Measurements from ENCODE around the gene EXOC7. TPM values are rescaled to one million over a fixed set of nuclear protein-coding genes. Genes with fewer than 3 reads are reported as not detected.
"Not testable (repeated sequence)": the region's sequence is repeated elsewhere in the genome, so short reads cannot be mapped to it uniquely, and the experiment has no call there.

The EXOC7 gene
- polyA plus RNA-seq, 5 donors = 152 to 171 (median 166) TPM

DNA sequence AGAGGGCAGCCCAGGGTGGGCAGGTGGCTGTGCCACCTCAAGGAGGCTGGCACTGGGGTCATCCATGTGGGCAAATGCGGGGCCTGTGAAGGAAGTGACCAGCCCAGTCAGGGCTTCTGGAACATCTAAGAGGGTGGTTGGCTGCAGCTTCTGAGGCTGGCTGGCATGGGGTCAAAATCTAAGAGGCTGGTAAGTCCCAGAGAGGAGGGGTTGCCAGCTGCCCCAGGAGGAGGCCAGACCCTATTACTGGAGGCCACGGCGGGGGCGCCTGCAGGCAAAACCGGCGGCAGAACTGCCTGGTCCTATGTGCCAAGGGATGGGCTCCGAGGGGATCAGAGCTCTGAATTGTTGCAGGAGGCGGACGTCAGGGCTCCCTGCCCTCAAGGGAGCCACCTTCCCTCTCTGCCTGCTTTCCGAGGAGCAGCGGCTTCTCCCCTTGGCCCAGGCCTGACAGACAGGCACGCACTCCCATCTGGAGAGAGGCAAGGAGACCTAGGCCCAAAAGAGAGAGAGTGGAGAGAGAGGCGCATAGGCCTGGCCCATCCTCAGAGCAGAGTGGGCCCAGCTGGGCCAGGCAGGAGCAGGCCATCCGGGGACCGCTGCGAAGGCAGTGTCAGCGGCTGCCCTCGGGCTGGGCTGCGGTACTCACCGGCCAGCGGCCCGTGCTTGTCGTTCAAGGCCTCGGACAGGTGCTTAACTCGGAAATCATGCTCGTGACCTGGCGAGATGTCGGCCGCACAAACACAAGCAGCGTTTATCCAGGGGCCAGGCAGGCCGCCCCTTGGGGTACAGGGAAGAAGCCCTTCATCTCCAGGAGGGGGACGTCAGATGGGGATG, 13.7 kb downstream of the EXOC7 start:
- no peak for DNase-seq

DNA sequence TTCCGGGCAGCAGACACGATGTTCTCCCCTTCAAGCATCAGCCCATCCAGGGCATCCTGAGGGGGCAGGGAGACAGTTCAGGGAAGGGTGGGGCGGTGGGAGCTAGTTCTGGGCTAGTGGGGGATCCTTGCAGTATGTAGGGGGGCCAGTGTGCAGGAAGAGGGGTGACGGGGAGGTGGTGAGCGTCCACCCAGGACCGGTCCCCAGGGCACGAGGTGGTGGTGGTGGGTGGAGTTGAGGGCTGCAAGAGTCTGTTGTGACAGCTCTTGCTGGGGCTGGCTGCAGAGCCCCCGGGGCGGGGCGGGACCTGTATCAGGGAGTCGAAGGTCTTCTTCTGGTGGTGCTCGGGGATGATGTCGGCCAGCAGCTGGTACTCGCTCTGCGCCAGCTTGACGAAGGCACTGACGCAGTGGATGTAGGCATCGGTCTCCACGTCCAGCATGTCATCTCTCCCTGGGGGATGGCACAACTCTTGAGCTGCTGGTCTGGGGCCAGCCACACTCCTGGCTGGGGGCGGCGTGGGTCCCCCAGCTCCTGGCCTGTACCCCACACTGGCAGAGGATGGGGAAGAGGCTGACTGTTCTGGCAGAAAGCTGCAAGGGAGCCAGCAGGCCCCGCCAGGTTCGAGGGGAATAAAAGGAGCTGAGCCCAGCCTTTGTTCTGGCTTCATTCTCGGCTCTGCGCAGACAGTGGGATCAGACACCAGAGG, 14.6 kb downstream of the EXOC7 start:
- DNase-seq = no peak

DNA sequence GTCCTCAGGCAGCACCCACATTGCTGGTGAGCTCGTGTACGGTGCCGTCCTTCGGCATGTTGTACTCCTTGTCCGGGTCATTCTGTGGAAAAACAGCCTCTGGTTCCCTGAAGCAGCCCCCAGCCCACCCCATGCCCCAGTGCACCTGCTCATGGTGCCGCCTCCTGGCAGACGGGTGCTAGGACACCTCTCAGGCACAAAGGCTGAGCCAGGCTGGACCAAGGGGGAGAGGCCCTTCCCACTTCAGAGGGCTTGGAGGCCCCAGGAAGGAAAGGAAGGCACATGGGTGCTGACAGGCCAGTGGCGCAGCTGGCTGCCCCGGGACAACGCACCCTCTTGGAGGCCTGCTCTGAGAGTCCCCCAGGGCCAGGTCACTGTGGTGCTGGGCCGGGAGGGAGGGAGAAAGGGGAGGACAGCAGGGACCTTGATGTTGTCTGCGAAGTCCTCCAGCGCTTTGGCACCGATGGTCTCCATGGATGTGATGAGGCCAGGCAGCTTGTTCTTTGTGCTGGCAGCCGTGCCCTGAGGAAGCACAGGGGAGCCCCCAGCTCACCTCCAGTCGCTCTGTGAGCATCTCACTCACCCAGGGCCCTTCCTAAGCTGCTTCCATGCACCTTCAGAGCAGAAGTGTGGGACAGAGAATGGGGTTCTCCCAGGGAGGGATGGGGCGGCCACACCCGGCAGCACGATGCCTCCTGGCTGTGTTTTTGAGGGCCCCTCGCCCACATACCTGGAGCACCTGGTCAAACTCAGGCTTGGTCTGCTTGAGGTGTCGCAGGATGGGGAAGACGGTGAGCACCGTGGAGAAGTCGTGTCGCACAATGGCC, 15.3 kb downstream of the EXOC7 start:
- no peak for DNase-seq

DNA sequence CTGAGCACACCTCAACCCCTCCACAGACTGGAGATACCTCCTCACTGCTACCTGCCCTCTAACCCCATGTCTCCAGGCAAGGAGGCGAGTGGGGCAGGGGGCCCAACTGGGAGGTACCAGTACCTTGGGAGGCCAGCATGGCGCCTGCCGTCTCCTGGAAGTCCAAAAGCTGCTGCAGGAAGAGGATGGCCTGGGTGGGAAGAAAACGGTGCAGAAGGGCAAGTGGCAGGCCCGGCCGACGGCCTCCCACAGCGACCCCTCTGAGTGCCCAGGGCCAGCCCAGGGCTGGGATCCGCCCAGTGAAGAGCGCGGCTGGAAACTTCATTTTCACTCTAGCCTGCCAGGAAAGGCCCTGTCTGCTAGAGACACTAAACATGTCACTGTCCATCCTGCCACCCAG, 16.1 kb downstream of the EXOC7 start:
- DNase-seq = no peak

DNA sequence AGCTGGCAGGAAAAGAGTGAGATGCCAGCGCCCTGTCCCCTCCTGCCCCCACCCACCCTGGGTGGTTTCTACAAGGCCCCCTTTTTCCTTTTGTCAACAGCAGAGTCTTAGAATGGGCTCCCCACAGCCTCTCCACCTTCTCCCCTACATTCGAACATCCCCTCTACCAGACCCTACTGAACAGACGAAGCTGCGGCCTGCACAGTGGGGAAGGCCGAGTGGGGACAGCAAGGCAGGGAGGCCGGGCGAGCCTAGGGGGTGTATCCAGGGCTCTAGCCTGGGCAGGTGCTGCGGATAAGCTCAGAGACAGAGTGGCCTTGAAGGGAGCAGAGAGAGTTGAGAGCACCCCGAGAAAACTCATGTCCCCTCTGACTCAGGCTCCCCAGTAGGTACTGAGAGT, 17.2 kb downstream of the EXOC7 start:
- DNase-seq = no peak

DNA sequence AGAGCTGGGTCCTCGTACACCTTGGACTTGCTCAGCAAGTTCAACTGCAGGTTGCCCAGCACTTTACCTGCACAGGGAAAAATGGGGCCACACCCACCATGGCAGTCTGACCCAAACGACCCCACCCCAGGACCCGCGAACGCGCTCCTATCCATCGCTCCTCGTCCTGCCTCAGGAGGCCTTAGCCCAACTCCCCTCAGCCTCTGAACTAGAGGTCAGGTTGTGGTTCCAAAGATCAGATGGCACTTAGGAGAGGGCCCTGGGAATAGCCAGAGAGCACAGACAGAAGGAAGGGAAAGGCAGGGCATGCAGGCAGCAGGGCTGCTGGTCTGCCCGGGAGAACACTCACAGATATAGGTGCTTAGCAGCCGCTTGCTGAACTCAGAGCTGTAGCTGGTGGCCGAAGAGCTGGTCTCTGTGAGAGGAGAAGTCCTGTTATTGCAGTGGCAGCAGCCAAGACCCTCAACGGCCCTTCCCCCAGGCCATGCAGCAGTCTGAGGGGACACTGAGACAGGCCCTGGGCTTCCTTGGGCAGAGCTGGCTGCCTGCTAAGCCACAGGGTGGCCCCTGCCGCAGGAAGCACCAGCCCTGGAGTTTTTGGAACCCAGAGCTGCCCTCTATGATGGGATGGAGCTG, 17.7 kb downstream of the EXOC7 start:
- no peak for DNase-seq

DNA sequence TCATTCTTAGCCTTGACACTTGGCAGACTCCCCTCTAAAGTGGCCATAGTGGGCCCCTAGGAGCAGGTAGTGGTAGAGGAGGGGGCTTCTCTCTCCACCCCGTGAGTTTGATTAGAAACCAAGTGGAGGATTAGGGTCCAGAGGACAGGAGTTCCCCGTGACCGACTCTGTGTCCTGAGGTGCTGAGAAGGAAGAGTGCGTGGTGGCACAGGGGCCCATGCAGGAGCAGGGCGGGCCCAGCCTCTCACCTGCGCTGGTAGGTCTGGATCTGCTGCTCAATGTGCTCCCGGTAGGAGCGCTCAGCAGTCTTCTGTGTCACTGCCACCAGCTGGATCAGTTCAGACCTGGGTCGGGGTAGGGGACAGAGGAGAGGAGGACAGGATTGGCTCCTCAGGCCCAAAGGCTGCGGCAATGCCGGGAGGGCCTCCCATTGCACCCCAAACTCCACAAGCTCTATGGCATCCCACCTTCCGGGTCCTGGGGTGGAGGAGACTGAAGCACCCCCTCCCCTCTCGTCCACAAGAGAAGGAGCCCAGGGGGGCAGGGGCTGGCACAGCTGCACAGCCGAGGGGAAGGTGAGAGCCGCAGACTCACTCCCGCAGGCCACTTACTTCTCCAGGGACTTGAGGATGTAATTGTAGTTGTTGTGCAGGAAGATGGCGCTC, 18.4 kb downstream of the EXOC7 start:
- no peak for DNase-seq

DNA sequence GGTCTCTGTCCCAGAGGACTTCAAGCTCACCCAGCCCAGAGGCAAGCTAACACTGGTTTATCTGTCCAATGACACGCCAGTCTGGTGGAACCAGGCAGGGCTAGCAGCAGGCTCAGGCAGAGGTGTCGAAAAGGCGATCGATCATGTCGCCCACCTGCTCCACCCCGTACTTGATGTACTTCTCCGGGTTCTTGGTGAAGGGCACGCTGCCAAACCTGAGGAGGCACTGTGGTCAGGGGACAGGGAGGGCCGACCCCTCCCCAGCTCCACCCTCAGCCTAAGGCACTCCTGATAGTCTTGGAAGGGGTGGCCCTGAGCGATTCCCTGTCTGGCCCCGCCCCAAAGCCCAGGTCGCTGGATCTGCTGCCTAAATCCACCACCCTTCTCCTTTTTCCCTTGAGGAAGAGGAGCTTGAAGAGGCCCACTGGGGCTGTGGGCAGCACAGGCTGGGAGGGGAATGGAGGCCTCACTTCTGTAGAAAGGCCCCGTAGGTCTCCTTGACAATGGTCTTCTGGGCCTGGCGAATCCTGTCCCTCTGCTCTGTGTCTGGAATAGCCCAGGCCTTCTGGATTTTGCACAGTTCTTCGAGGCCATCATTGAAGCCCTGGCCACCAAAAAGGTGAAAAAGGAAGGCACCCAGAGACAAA, 19.9 kb downstream of the EXOC7 start:
- DNase-seq = no peak

DNA sequence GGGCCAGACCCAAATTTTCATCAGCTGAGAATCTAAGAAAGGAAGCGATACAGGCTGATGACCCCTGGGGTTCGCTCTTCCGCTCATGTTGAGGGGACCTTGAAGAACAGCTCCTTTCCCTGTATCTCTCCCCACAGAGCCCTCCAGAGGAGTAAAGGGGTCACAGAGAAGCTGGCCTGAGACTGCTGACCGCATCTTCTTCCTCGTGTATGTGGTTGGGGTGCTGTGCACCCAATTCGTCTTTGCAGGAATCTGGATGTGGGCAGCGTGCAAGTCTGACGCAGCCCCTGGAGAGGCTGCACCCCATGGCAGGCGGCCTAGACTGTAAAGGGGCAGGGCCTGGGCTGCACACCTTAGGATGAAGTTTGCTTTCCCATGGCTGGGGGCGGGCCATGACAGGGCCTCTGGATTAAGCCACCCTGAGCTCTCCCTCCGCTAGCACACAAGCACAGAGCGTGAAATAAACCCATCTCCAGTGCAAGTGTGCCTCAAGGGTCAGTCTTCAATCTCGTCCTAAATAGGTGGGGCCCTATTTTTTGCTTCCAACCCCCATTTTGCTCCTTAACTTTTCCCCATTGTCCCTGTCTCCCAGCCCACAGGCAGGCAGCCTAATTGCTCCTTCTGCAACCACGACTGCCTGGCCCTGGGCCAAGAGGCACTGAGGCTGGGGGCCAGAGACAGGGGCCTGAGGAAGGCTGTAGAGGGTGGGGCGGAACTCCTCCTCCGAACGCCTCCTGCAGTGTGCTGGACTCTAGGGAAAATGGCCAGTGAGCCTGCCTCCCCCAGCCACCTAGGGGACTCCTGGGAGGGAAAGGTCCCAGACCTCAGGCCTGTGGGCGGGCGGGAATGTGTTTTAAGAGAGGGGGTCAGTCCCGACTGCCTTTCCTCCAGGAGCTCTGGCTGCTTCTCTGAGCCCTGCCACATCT, 21.0 kb downstream of the EXOC7 start:
- DNase-seq = no peak

DNA sequence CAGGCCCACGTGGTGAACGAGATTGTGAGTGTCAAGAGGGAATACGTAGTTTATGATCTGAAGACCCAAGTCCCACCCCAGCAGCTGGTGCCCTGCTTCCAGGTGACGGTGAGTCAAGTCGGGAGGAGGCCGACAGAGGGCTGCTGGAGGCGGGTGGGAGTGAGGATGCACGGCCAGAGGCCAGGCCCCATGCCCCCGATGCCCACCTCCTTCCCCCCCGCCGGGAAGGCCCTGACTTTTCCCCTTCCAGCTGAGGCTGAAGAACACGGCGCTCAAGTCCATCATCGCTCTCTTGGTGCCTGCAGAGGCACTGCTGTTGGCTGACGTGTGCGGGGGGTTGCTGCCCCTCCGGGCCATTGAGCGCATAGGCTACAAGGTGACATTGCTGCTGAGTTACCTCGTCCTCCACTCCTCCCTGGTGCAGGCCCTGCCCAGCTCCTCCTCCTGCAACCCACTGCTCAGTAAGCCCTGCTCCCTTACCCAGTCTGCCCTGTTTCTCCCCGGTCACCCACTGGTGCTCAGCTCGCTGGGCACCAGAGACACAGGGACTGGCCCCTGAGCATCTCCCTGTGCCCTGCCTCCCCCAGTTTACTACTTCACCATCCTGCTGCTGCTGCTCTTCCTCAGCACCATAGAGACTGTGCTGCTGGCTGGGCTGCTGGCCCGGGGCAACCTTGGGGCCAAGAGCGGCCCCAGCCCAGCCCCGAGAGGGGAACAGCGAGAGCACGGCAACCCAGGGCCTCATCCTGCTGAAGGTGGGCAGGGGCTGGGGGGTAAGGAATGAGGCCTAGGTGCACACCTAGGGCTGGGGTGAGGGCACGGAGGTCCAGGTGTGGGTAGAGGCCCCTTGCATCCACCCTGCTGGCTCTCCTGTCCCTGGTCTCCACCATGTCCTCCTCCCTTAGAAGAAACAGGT, 22.0 kb downstream of the EXOC7 start:
- DNase-seq = no peak

DNA sequence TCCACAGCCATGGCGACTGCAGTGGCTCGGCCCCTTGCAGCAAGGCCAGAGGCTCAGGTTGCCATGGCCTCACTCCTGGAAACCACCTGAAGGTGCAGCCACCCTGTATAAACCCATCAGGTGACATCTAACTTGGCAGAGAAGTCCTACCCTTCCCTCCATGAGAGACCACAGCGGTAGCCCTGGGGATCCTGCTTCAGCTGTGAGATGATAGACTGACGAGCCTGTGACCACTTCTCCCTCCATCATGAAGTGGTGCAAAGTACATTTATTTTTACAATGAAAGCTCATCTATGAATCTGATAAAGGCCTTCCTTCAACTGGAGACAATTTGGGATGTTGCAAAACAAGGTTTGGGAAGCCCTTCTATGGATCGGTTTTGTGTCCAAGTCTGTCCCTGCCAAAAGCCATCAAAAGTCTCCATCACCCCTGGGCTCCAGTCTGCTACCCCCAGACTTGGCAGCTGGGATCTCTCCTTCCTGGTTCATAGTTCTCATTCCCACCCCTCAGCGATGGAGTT, 22.8 kb downstream of the EXOC7 start:
- DNase-seq = no peak

DNA sequence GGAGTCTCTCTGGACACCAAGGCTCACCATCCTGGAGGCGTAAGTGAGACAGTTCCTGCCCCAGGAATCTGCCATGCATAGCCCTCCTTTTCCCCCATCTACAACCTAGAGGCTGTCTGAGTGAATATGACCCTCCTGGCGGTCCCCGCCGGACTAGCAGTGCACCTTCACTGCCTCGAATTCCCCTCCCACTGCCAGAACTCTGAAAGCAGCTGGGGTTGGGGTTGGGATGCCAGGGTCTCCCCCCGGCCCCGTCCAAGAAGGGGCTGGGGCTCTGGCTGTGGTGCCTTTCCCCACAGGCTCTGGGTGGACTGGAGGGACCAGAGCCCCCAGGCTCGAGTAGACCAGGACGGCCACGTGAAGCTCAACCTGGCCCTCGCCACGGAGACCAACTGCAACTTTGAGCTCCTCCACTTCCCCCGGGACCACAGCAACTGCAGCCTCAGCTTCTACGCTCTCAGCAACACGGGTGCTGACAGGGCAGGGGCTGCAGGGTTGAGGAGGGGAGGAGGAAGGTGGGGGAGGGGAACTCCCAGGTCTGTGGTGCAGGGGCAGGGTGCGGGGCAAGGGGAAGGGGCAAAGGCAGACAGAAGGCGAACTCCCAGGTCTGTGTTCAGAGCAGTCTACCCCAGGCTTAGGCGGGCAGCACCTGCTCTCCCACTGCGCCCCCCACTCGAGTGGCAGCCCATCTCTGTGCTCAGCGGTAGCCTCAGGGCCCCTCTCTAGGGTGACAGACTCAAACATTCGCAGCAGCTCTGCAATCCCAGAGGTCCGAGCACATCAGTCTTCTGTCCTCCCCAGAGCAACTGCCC, 23.4 kb downstream of the EXOC7 start:
- DNase-seq = no peak

DNA sequence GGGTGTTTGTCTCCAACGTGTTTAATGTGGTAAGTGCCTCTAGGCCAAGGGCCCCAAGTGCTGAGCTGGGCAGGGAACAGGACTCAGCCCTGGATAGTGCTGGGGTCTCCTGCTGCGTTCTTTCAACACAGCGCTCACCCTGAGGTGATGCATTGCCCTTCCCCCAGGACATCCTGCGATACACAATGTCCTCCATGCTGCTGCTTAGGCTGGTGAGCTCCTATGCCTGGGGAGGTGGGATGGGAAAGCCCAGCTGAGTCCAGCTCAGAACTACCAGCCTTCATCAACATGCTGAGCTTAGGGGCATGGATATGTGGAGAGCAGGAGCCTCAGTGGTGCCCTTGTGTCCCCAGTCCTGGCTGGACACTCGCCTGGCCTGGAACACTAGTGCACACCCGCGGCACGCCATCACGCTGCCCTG, 24.0 kb downstream of the EXOC7 start:
- DNase-seq = no peak

DNA sequence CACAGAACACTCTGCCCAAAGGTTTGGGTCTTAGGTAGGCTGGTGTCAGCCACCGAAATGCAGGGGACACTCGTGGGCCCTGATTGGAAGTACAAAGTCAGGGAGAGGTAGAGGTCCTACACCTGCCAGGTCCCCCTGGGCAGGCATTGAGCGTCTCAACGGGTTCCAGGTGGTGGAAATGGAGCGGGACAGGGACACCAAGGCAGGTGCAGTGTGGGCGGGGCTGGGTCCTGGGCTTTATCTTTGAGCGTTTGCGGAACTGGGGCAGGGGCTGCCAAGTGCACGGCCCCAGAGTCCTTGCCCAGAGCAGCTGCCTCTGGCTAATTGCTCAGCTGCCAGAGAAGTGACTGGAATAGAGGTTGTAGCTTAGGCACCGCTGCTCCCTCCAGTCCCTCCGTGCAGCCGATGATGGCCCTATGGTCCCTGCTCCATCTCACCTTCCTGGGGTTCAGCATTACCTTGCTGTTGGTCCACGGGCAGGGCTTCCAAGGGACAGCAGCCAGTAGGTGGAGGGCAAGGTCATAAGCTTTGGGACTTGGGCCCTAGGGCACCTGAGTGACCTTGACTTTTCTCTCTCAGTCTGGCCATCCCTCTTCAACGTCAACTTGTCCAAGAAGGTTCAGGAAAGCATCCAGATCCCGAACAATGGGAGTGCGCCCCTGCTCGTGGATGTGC, 24.6 kb downstream of the EXOC7 start, which contains the start of gene ZACN:
TSS of gene ZACN (plus strand) at position 323 of the 675 bp plus-strand sequence. CDS start at position 406, 83 bp downstream.
- no peak for DNase-seq

DNA sequence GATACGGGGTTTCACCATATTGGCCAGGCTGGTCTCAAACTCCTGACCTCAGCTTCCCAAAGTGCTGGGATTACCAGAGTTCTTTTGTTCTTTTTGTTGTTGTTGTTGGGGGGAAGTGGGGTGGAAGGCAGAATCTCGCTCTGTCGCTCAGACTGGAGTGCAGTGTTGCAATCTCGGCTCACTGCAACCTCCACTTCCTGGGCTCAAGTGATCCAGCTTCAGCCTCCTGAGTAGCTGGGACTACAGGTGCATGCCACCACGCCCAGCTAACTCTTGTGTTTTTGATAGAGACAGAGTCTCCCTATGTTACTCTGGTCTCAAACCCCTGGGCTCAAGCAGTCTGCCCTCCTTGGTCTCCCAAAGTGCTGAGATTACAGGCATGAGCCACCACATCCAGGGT, 25.2 kb downstream of the EXOC7 start:
- DNase-seq = not testable (repeated sequence)

DNA sequence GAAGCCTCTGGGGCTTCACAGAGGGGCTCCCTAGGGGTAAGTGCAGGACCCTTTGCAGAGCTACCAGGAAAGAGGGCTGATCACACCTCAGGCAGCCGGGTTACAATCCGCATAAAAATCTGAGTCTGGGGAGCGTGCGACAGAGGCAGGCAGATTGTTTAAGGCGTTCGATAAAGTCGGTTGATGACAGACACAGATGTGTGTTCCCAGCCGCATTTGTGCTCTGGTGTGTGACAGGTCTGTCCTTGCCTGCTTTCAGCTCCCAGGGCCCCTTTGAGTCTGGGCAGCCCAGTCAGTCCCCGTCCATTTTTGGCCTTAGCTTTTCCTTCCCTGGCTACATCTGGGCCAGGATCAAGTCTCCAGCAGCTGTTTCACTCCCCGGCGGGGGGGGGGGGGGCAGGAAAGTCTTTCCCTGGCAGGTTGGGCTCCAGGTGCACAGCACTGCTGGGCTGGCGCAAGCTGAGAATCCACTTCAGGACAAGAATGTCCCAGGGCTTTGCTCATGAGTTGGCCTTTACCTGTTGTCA, 25.9 kb downstream of the EXOC7 start:
- DNase-seq = no peak

Data from right lung (tissue), 5 donors.